WTC11 (cell line): ENCODE results near the gene TNFSF13B. TPM values are rescaled to one million over a fixed set of nuclear protein-coding genes. Genes with fewer than 3 reads are reported as not detected.

Source experiments
- ATAC-seq: fragments of 200-7000 bp; cut with Tn5 transposase; 2 replicates; pipeline ENCODE4 v1.10.0; 2021; ENCODE audit warnings: mild to moderate bottlenecking, moderate library complexity
- CTCF ChIA-PET: fragments of 300-600 bp; sonication (Branson Sonifier 250); formaldehyde crosslinking; loops from one replicate; lab custom pipeline; 2021; ENCODE audit warnings: antibody characterized with exemption; lab: Charles Lee
- POLR2A ChIA-PET: fragments of 350-600 bp; sonication (Branson Sonifier 250); formaldehyde crosslinking; loops from one replicate; lab custom pipeline; 2021; ENCODE audit warnings: antibody characterized with exemption; lab: Charles Lee
- DNase-seq: peaks from one replicate; pipeline ENCODE4 v3.0.0; 2021; ENCODE audit warnings: low spot score
- H3K27ac Mint-ChIP-seq: 2 replicates; pipeline ENCODE4 v1.8.0; 2021; ENCODE audit warnings: mixed read lengths
- H3K27me3 Mint-ChIP-seq: 2 replicates; pipeline ENCODE4 v1.8.0; 2021; ENCODE audit warnings: low read depth, mild to moderate bottlenecking, moderate library complexity, mixed read lengths
- H3K36me3 Mint-ChIP-seq: 2 replicates; pipeline ENCODE4 v1.8.0; 2021; ENCODE audit warnings: mixed read lengths
- H3K4me1 Mint-ChIP-seq: 2 replicates; pipeline ENCODE4 v1.8.0; 2022; ENCODE audit warnings: mixed read lengths
- H3K4me3 Mint-ChIP-seq: 2 replicates; pipeline ENCODE4 v1.8.0; 2021; ENCODE audit warnings: mild to moderate bottlenecking, moderate library complexity, mixed read lengths
- H3K9me3 Mint-ChIP-seq: 2 replicates; pipeline ENCODE4 v1.8.0; 2021; ENCODE audit warnings: mixed read lengths
- ETV6 ChIP-seq: sonication (generic); formaldehyde crosslinking; IDR thresholded peaks from 2 replicates; pipeline ENCODE4 v1.8.1; 2022; ENCODE audit warnings: mild to moderate bottlenecking, missing genetic modification reagents
- GABPB1 ChIP-seq: sonication (generic); formaldehyde crosslinking; IDR thresholded peaks from 2 replicates; pipeline ENCODE4 v1.8.1; 2023; ENCODE audit warnings: mild to moderate bottlenecking, missing genetic modification reagents
- GRHL2 ChIP-seq: fragments of 250-450 bp; sonication (Bioruptor Pico); IDR thresholded peaks from 2 replicates; pipeline ENCODE4 v1.8.0; 2022; ENCODE audit warnings: mild to moderate bottlenecking, moderate library complexity; ENCODE audit not compliant: insufficient replicate concordance, severe bottlenecking
- GTF2I ChIP-seq: fragments of 250-450 bp; sonication (Bioruptor Pico); conservative IDR thresholded peaks from 2 replicates; pipeline ENCODE4 v1.4.0; 2021; ENCODE audit warnings: mild to moderate bottlenecking
- NFYB ChIP-seq: sonication (generic); formaldehyde crosslinking; conservative IDR thresholded peaks from 2 replicates; pipeline ENCODE4 v1.8.0; 2022; ENCODE audit warnings: low read depth, missing genetic modification reagents
- OVOL2 ChIP-seq: fragments of 250-450 bp; sonication (Bioruptor Pico); IDR thresholded peaks from 2 replicates; pipeline ENCODE4 v1.9.0; 2021; ENCODE audit warnings: mild to moderate bottlenecking, borderline replicate concordance
- ZBTB21 ChIP-seq: sonication (generic); formaldehyde crosslinking; IDR thresholded peaks from 2 replicates; pipeline ENCODE4 v1.8.1; 2023; ENCODE audit warnings: mild to moderate bottlenecking, missing genetic modification reagents, borderline replicate concordance
- total RNA-seq: library from RNA; stranded (reverse); gene quantifications from 3 replicates; pipeline ENCODE4 v1.2.3, GENCODE V29; 2021
- TF ChIP-seq, protein P1 (sequence below): sonication (generic); formaldehyde crosslinking; conservative IDR thresholded peaks from 2 replicates; pipeline ENCODE4 v1.8.1; 2022; ENCODE audit warnings: mild to moderate bottlenecking, missing genetic modification reagents
- TF ChIP-seq, protein P2 (sequence below): fragments of 200-600 bp; IDR thresholded peaks from 2 replicates; pipeline ENCODE4 v1.8.0; 2022; ENCODE audit warnings: antibody characterized with exemption
- TF ChIP-seq, protein P3 (sequence below): sonication (generic); formaldehyde crosslinking; IDR thresholded peaks from 2 replicates; pipeline ENCODE4 v1.8.1; 2023; ENCODE audit warnings: mild to moderate bottlenecking, missing genetic modification reagents
- TF ChIP-seq, protein P4 (sequence below): fragments of 250-450 bp; sonication (Bioruptor Pico); conservative IDR thresholded peaks from 2 replicates; pipeline ENCODE4 v1.9.0; 2021; ENCODE audit warnings: mild to moderate bottlenecking
- TF ChIP-seq, protein P5 (sequence below): sonication (generic); formaldehyde crosslinking; IDR thresholded peaks from 2 replicates; pipeline ENCODE4 v1.8.0; 2022; ENCODE audit warnings: missing genetic modification reagents
- TF ChIP-seq, protein P6 (sequence below): sonication (generic); formaldehyde crosslinking; IDR thresholded peaks from 2 replicates; pipeline ENCODE4 v1.8.1; 2023; ENCODE audit warnings: mild to moderate bottlenecking, missing genetic modification reagents
- TF ChIP-seq, protein P7 (sequence below): fragments of 250-450 bp; sonication (Bioruptor Pico); IDR thresholded peaks from 2 replicates; pipeline ENCODE4 v1.9.0; 2021; ENCODE audit warnings: mild to moderate bottlenecking
- TF ChIP-seq, protein P8 (sequence below): sonication (generic); formaldehyde crosslinking; IDR thresholded peaks from 2 replicates; pipeline ENCODE4 v1.8.1; 2022; ENCODE audit warnings: mild to moderate bottlenecking, missing genetic modification reagents, moderate library complexity, borderline replicate concordance
- TF ChIP-seq, protein P9 (sequence below): sonication (generic); formaldehyde crosslinking; IDR thresholded peaks from 2 replicates; pipeline ENCODE4 v1.8.0; 2022; ENCODE audit warnings: mild to moderate bottlenecking, missing genetic modification reagents

TNFSF13B gene
- total RNA-seq, 1 experiment from 2014 or later: 0.39 TPM

DNA sequence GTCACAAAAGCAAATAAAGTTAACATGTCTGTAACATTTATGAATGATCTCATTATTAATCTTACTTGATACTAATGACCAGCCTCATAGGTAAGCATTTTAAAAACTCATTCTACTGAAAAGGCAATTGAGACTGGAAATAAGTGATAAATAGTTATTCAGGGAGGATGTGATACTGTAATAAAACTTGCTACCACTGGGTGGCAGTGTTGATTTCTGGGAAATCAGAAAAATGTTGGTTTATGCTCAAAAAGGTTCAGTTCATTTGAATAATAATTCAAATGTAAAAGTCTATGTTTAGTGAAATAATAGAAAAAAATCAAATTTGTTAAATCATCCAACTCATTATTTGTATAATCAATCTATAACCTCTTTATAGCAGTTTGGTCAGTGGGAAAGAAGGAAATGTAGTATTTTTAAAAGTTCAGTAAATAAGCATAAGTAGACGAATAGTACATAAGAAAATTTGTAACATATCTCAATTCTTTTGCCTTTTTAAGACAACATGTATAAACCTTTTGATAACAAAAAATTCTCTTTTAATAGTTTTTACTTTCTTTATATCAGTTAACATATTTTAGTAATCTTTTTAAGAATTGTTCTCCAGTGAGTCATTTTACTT, 41.8 kb upstream of the TNFSF13B start:
- TF ChIP-seq, protein P1, sequence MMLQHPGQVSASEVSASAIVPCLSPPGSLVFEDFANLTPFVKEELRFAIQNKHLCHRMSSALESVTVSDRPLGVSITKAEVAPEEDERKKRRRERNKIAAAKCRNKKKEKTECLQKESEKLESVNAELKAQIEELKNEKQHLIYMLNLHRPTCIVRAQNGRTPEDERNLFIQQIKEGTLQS (CRISPR knock-in tag): no peak
- TF ChIP-seq, protein P2, sequence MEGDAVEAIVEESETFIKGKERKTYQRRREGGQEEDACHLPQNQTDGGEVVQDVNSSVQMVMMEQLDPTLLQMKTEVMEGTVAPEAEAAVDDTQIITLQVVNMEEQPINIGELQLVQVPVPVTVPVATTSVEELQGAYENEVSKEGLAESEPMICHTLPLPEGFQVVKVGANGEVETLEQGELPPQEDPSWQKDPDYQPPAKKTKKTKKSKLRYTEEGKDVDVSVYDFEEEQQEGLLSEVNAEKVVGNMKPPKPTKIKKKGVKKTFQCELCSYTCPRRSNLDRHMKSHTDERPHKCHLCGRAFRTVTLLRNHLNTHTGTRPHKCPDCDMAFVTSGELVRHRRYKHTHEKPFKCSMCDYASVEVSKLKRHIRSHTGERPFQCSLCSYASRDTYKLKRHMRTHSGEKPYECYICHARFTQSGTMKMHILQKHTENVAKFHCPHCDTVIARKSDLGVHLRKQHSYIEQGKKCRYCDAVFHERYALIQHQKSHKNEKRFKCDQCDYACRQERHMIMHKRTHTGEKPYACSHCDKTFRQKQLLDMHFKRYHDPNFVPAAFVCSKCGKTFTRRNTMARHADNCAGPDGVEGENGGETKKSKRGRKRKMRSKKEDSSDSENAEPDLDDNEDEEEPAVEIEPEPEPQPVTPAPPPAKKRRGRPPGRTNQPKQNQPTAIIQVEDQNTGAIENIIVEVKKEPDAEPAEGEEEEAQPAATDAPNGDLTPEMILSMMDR: peak; percentile 52
- TF ChIP-seq, all 79 proteins: peak for 1
- Mint-ChIP-seq H3K27ac (no peak overlapping the region), H3K9me3 (no peaks in the 10 kb centered on the region), H3K4me1 (peaks cover 2% of the 10 kb centered on the region; the same call in 1 of the 2 replicates), H3K27me3 (no peaks in the 10 kb centered on the region), H3K4me3 (no peak overlapping the region), H3K36me3 (peaks cover 7% of the 10 kb centered on the region)
- DNase-seq (no peak), ATAC-seq (no peak)
- ChIA-PET CTCF (no interaction called here), POLR2A (no interaction called here)

DNA sequence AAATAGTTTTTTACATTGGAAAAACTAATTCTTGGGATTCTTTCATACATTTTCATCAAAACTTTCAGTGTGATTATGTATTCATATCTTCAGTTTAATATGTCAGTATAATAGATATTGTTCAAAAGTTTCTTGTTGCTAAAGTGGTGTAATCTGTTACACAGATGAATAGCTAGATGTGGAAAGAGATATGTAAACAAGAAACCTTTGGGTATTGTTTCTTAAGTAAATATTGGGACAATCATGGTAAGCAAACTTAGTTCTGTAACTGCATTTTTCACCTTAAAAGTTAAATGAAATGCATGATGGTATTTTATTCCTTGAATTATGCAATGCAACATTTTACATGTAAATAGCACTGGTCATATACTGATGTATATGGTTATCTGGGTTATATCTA, 39.1 kb upstream of the TNFSF13B start:
- 0 out of 2 replicates have a peak, but pooled peaks have one; percentile 13 for TF ChIP-seq GABPB1
- TF ChIP-seq, protein P3, sequence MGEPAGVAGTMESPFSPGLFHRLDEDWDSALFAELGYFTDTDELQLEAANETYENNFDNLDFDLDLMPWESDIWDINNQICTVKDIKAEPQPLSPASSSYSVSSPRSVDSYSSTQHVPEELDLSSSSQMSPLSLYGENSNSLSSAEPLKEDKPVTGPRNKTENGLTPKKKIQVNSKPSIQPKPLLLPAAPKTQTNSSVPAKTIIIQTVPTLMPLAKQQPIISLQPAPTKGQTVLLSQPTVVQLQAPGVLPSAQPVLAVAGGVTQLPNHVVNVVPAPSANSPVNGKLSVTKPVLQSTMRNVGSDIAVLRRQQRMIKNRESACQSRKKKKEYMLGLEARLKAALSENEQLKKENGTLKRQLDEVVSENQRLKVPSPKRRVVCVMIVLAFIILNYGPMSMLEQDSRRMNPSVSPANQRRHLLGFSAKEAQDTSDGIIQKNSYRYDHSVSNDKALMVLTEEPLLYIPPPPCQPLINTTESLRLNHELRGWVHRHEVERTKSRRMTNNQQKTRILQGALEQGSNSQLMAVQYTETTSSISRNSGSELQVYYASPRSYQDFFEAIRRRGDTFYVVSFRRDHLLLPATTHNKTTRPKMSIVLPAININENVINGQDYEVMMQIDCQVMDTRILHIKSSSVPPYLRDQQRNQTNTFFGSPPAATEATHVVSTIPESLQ (CRISPR knock-in tag): no peak
- no peaks in the 10 kb centered on the region for H3K9me3 Mint-ChIP-seq
- no peak overlapping the region for H3K27ac Mint-ChIP-seq
- ATAC-seq (no peak), DNase-seq (no peak)
- ChIA-PET POLR2A (no interaction called here), CTCF (no interaction called here)
- H3K4me3 Mint-ChIP-seq: no peak overlapping the region
- H3K4me1 Mint-ChIP-seq: peaks cover 2% of the 10 kb centered on the region; the same call in 1 of the 2 replicates
- H3K36me3 Mint-ChIP-seq: peaks cover 7% of the 10 kb centered on the region
- H3K27me3 Mint-ChIP-seq: no peaks in the 10 kb centered on the region

DNA sequence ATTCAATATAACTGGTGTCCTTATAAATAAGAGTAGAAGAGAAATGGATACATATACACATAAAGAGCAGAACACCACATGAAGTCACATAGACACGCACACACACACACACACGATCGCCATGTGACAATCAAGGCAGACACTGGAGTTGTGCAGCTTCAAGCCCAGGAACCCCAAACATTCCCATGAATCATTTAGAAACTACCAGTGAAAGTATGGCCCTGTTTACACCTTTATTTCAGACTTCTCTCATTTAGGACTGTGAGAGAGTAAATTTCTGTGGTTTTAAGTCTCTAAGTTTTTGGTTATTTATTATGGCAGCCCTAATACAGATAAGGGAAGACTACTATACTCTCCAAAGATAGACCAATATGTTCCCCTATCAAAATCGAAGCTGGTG, 20.4 kb upstream of the TNFSF13B start:
- CTCF ChIA-PET: no interaction called here
- H3K36me3 Mint-ChIP-seq: no peaks in the 10 kb centered on the region
- peaks cover 14% of the 10 kb centered on the region for H3K9me3 Mint-ChIP-seq
- POLR2A ChIA-PET: no interaction called here
- H3K27me3 Mint-ChIP-seq: no peaks in the 10 kb centered on the region; the same call in 1 of the 2 replicates
- no peak overlapping the region for H3K4me3 Mint-ChIP-seq
- H3K27ac Mint-ChIP-seq: no peak overlapping the region
- DNase-seq (no peak), ATAC-seq (no peak)
- no peaks in the 10 kb centered on the region for H3K4me1 Mint-ChIP-seq
- no peak for TF ChIP-seq GTF2I (CRISPR knock-in tag)
- TF ChIP-seq, protein P4, sequence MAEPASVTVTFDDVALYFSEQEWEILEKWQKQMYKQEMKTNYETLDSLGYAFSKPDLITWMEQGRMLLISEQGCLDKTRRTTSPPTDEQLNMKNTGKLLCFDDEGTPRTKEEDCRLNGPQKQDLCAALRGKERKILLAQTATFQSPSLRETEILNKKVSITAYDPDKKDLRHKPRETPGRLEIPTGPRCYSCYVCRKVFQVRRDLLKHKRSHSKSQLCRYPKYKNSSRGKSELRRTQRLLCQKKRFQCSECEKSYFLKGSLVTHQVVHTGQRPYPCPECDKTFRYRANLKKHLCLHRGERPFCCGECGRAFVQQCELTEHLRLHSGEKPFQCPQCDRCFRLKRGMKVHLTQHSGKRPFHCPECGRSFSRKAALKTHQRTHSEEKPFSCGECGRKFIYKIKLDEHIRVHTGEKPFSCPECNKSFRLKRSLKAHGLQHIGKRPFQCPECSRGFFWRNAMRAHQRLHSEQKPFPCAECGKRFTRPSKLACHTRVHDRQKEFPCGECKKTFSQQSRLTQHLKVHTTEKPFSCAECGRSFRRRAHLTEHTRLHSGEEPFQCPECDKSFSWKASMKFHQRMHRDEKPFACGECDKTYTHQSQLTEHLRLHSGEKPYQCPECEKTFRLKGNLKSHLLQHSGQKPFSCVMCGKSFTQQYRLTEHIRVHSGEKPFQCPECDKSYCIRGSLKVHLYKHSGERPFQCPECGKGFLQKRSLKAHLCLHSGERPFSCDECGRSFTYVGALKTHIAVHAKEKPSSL (CRISPR knock-in tag): no peak
- no peak for TF ChIP-seq NFYB (CRISPR knock-in tag)
- TF ChIP-seq, protein P5, sequence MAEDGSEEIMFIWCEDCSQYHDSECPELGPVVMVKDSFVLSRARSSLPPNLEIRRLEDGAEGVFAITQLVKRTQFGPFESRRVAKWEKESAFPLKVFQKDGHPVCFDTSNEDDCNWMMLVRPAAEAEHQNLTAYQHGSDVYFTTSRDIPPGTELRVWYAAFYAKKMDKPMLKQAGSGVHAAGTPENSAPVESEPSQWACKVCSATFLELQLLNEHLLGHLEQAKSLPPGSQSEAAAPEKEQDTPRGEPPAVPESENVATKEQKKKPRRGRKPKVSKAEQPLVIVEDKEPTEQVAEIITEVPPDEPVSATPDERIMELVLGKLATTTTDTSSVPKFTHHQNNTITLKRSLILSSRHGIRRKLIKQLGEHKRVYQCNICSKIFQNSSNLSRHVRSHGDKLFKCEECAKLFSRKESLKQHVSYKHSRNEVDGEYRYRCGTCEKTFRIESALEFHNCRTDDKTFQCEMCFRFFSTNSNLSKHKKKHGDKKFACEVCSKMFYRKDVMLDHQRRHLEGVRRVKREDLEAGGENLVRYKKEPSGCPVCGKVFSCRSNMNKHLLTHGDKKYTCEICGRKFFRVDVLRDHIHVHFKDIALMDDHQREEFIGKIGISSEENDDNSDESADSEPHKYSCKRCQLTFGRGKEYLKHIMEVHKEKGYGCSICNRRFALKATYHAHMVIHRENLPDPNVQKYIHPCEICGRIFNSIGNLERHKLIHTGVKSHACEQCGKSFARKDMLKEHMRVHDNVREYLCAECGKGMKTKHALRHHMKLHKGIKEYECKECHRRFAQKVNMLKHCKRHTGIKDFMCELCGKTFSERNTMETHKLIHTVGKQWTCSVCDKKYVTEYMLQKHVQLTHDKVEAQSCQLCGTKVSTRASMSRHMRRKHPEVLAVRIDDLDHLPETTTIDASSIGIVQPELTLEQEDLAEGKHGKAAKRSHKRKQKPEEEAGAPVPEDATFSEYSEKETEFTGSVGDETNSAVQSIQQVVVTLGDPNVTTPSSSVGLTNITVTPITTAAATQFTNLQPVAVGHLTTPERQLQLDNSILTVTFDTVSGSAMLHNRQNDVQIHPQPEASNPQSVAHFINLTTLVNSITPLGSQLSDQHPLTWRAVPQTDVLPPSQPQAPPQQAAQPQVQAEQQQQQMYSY (CRISPR knock-in tag): no peak
- TF ChIP-seq, protein P6, sequence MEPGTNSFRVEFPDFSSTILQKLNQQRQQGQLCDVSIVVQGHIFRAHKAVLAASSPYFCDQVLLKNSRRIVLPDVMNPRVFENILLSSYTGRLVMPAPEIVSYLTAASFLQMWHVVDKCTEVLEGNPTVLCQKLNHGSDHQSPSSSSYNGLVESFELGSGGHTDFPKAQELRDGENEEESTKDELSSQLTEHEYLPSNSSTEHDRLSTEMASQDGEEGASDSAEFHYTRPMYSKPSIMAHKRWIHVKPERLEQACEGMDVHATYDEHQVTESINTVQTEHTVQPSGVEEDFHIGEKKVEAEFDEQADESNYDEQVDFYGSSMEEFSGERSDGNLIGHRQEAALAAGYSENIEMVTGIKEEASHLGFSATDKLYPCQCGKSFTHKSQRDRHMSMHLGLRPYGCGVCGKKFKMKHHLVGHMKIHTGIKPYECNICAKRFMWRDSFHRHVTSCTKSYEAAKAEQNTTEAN (CRISPR knock-in tag): no peak
- TF ChIP-seq GRHL2 (CRISPR knock-in tag): no peak
- no peak for TF ChIP-seq OVOL2 (CRISPR knock-in tag)
- TF ChIP-seq, protein P7, sequence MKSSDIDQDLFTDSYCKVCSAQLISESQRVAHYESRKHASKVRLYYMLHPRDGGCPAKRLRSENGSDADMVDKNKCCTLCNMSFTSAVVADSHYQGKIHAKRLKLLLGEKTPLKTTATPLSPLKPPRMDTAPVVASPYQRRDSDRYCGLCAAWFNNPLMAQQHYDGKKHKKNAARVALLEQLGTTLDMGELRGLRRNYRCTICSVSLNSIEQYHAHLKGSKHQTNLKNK (CRISPR knock-in tag): no peak
- TF ChIP-seq ZBTB21 (CRISPR knock-in tag): no peak
- TF ChIP-seq, protein P8, sequence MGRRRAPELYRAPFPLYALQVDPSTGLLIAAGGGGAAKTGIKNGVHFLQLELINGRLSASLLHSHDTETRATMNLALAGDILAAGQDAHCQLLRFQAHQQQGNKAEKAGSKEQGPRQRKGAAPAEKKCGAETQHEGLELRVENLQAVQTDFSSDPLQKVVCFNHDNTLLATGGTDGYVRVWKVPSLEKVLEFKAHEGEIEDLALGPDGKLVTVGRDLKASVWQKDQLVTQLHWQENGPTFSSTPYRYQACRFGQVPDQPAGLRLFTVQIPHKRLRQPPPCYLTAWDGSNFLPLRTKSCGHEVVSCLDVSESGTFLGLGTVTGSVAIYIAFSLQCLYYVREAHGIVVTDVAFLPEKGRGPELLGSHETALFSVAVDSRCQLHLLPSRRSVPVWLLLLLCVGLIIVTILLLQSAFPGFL (CRISPR knock-in tag): no peak
- TF ChIP-seq, protein P9, sequence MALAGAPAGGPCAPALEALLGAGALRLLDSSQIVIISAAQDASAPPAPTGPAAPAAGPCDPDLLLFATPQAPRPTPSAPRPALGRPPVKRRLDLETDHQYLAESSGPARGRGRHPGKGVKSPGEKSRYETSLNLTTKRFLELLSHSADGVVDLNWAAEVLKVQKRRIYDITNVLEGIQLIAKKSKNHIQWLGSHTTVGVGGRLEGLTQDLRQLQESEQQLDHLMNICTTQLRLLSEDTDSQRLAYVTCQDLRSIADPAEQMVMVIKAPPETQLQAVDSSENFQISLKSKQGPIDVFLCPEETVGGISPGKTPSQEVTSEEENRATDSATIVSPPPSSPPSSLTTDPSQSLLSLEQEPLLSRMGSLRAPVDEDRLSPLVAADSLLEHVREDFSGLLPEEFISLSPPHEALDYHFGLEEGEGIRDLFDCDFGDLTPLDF (CRISPR knock-in tag): no peak
- TF ChIP-seq ETV6: no peak
